ENCODE data around the gene FCER1G. TPM values are rescaled to one million over a fixed set of nuclear protein-coding genes. Genes with fewer than 3 reads are reported as not detected.
A peak's percentile ranks its signal among the peaks of the same experiment; 100 is the strongest.

FCER1G gene
- total RNA-seq, 1 donor from 2014 or later: 1.6 TPM

- no peak for DNase-seq
Measured at GRCh38 chr1:161188381-161188780, 26.7 kb upstream of the FCER1G start.

- no peak for DNase-seq
Measured at GRCh38 chr1:161189036-161189435, 26.1 kb upstream of the FCER1G start.

GRCh38 chr1:161190962-161191521 is 24.1 kb upstream of the FCER1G start:
- no peak for DNase-seq

GRCh38 chr1:161191971-161192370 is 23.1 kb upstream of the FCER1G start:
- no peak for DNase-seq

DNA sequence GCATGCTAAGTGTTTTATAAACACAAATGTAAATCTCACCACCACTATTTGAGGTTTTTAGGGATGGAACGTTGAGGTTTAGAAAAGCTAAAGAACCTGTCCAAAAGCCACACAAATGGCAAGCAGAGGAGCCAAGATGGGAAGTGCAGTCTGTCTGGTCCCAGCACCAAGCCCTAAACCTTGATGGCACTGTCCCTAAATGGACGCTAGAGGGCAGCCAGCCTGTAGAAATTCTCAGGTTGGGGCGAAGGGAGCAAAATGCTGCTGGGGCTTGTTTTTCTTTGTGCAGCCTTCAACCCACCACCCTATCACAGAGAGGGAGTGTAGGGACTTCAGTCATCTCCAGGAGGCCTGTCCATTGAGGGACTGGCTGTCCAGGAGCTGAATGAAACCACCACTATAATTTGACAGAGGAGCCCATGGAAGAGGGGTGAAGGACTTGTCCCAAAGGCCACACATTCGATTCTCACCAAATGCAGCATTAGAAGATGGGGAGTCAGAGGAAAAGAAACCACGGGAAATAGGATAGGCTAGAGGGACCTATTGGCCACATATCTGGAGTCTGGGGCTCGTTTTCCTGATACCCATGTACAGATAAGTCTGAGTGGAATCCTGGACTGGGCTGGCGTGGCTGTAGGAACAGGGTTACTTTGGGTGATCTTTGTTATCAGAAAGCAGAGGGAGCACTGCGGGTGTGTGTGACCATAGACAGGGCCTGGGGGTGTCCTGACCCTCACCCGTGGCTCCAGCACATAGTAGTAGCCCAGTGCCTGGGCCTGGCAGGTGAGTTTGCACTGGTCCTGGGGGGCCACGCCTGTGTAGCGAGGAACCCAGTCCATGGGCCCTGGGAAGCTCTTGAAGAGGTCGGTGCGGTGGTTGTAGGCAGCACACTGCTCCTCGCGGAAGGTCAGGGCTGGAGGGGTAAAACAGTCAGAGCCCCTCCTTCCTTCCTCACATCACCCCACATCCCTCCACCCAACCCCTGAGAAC is 22.3 kb upstream of the FCER1G start:
- peak; percentile 23 for DNase-seq

GRCh38 chr1:161193561-161194235 is 21.4 kb upstream of the FCER1G start:
- peak; percentile 74 for DNase-seq

- no peak for DNase-seq
Measured at GRCh38 chr1:161195171-161195570, 19.9 kb upstream of the FCER1G start.

- DNase-seq: no peak
Measured at GRCh38 chr1:161196111-161196510, 19.0 kb upstream of the FCER1G start.

DNA sequence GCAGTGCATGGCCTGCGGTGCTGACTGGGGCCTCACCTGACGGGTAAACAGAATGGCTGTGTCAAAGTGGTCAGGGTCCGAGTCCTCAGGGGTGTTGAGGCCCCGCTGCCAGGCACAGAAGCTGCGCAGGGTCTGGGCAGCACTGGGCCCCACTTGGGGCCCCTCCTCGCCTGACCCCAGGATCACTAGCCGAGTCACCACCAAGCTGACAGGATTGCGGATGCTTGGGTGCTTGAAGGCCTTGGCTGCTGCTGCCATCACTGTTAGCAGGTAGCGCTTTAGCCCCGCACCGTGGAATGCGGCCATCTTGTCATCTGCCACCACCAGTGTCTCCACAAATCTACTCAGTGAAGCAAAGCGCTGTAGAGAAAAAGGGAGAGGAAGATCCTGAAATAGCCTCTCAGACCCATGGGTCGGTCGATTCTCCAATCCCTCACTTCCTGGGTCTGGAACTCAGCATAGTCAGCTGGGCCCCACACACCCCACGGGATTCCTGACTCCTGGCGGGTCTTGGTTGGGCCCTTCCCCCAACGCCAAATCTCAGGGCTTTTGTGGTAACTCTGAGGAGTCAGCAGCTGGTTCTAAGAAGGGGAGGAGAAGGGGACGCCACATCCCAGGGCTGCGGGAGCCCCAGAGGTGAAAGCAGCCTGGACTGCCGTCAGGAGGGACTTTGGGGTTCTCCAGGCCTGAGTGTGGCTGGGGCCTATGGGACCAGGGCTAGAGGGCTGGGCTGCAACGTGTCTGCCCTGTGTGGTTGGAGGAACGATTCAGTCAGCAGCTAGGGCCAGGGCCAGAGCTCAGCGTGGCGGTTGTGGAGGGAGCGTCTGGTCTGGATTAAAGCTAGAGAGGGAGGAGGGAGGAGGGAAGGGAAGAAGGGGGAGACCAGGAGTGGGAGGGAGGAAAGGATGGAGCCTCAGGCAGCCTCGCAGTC is 18.3 kb upstream of the FCER1G start:
- no peak for DNase-seq

- no peak for DNase-seq
Measured at GRCh38 chr1:161197560-161198193, 17.4 kb upstream of the FCER1G start.

DNA sequence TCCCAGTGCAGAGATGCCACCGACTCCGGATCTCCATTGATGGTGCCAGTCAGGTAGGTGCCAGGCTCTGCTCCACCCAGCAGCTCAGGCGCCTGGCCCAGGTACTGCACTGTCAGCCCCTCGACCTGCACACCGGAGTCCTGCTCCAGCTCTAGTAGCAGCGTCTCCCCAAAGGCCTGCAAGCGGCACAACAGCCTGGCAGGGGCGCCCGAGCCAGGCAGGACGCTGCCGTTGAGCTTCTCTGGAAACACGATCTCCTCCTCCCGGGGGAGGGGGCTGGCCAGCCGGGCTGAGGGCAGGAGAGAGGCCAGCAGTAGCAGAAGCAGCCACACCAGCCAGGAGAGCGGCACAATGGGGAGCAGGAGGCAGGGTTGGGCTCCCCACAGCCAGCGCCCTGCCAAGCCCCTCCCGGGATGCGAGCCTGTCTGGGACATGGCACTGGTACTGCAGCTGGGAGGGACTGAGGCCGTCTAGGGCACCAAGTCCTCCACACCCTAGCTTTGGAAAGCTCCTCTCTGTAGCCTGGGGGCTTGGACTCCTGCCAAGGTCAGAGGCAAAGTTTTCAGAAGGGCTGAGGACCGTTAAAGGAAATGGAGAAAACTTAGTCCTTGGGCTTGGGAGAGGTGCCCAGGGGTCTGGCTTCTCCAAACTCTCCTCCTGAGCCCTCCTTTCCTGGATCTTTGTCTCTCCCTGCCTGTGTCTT is 16.8 kb upstream of the FCER1G start:
- peak; percentile 36 for DNase-seq

DNA sequence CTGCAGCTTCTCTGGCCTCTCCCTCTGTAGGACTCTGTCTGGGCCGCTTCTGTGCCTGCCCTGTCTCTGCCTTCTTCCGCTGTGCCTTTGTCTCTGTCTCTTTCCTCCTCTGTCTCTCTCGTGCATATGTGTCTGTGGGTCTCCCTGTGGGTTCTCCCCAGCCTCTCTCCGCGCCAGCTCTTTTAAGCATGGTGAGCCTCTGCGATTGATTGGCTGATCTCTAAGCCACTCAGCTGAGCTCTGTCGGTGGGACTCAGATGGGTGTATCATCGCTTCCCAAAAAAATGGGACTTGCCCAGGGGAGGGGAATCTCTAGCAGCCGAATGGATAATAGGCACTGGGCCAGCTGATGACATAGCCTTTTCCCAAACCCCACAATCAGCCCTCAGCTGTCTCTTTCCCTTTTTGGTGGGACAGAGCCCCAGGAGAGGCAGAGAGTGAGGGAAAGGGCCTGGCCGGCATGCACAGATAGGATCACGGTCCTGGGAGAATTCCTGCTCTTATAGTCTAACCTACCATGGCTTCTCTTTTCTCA is 16.1 kb upstream of the FCER1G start, which contains the start of gene ADAMTS4:
Gene ADAMTS4, minus strand, starts transcription at position 158 of the 535 bp plus-strand sequence. CDS start 427 bp downstream, outside the sequence.
- DNase-seq: peak; percentile 81

DNA sequence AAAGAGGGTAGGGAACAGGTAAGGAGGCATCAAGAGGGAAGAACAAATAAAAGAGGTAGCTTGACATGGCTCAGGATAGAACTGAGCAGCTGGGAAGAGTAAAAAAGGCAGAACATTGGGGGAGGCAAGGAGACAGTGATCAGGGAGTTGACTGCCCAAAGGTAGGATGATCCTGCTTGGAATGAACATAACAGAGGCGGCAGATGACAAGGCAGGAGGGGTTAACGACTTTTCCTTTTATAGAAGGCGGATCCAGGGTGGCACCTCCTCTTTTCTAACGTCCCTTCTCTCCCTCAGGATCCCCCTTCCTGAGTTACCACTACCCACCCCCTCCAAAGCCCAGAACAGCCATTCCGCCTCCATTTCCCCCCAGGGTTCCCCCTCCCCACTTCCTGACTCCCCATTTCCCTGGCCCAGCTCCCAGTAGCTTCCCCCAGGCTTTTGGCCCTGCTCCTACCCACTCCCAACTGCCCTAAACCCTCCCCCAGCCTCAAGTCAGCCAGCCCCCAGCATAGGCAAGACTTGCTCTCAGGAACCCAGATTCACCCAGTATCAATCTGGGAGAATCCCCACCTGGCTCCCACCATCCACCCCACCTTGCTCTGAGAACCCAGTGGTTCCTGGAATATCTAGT is 15.5 kb upstream of the FCER1G start:
- no peak for DNase-seq

DNA sequence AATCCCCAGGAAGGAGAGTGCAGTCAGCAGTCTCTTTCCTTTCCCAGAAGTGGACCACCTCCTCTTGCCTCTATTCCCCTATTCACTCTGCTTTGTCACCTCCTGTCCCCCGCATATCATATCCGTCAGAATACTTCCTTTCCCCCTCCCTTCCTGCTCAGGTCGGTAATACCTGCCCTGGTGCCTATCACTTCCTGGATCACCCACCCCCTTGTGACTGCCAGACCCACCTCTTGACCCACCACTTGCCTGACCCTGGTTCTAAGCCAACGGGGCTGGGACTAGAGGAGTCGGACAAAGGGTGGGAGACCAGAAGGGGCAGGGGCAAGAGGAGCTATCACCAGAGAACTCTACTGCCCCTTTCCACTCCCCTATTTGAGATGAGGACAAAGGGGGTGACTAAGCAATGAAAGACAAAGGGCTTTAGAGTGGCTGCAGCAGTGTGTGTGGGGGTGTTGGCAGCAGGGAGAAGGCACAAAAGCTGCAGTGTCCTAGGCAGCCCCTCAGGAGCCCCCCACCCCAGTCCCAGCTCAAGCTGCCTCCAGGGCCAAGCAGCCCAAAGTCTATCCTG is 14.6 kb upstream of the FCER1G start:
- peak; percentile 57 for DNase-seq

GRCh38 chr1:161200992-161201835 is 13.9 kb upstream of the FCER1G start:
- DNase-seq: no peak

DNA sequence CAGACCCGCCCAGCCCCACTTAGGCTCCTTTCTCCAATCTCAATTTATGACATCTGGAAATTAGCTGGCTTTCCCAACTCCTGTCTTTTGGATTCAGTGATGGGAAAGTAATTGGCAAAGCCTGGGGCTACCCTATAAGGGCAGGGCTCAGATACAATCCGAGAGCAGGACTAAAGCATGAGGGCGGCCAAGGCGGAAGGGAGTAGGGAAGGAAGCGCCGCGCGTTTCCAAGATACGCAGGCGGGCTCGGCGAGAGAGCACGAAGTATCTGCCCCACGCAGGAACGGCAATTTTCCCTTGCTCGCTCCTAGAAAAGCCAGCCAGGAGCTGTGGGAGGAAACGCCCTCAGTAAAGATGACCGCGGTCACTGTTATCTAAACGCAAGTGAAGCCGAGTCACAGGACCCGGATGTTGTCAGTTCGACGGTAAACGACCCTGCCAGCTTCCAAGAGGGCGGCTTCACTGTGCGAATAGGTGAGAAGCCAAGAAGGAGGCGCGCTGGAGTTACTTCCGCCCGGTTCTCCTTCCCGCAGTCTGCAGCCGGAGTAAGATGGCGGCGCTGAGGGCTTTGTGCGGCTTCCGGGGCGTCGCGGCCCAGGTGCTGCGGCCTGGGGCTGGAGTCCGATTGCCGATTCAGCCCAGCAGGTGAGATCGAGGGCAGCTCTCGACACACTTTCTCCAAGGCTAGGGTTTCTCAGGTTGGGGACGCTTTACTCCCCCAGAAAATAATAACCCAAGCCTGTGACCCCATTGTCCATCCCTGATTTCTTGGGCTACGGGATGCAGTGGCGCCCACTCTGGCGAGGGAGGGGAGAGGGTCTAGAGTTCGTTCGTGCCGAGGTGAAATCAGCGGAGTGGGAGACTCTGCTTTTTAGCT is 13.0 kb upstream of the FCER1G start, which contains the start of gene NDUFS2:
Gene NDUFS2, plus strand, starts transcription at position 532 of the 877 bp plus-strand sequence. Its CDS starts 19 bp downstream, at position 551.
- DNase-seq: peak; percentile 97

Data from occipital lobe (tissue), 2 donors.